BLaER1 (cell line): Measurements from ENCODE around the gene MRGPRF.
"Not testable (repeated sequence)": the region's sequence is repeated elsewhere in the genome, so short reads cannot be mapped to it uniquely, and the experiment has no call there.

Source experiments
- H3K27ac ChIP-seq: shearing (Covaris generic); formaldehyde crosslinking; 2 replicates; pipeline ENCODE4 v1.8.1; 2022
- H3K27me3 ChIP-seq: shearing (Covaris generic); formaldehyde crosslinking; 2 replicates; pipeline ENCODE4 v1.8.1; 2022
- H3K36me3 ChIP-seq: shearing (Covaris generic); formaldehyde crosslinking; 2 replicates; pipeline ENCODE4 v1.8.1; 2022
- H3K4me1 ChIP-seq: shearing (Covaris generic); formaldehyde crosslinking; 2 replicates; pipeline ENCODE4 v1.8.1; 2022
- H3K4me2 ChIP-seq: shearing (Covaris generic); formaldehyde crosslinking; 2 replicates; pipeline ENCODE4 v1.8.1; 2022
- H3K4me3 ChIP-seq: shearing (Covaris generic); formaldehyde crosslinking; 2 replicates; pipeline ENCODE4 v1.8.1; 2022
- H3K9ac ChIP-seq: shearing (Covaris generic); formaldehyde crosslinking; 2 replicates; pipeline ENCODE4 v1.8.1; 2022
- H3K9me3 ChIP-seq: shearing (Covaris generic); formaldehyde crosslinking; 2 replicates; pipeline ENCODE4 v1.8.1; 2022
- H4K20me1 ChIP-seq: shearing (Covaris generic); formaldehyde crosslinking; 2 replicates; pipeline ENCODE4 v1.8.1; 2022
- Cebpa-rat ChIP-seq: shearing (Covaris generic); IDR thresholded peaks from 2 replicates; pipeline ENCODE4 v1.8.1; 2022

MRGPRF gene

DNA sequence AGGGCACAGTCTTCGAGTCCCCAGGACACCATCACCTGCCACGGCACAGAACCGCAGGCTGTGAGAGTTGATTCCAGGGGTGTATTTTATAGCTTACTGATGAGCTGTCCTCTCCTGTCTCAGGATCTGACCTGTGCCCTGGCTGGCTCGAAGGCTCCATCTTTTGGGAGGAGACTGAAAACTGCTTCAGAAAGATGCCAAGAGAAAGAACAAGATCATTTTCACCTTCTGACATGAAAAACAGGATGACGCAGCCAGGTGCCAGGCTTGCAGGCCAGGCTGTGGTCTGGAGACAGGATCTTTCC lies 34.5 kb downstream of the MRGPRF start:
- Histone ChIP-seq H3K27me3 (peaks cover 16% of the 10 kb centered on the region; the same call in 1 of the 2 replicates), H4K20me1 (peaks cover 36% of the 10 kb centered on the region), H3K27ac (no peak overlapping the region), H3K4me1 (peaks cover 32% of the 10 kb centered on the region), H3K4me2 (peak overlapping the region; percentile 95), H3K9ac (no peak overlapping the region), H3K36me3 (no peaks in the 10 kb centered on the region), H3K4me3 (no peak overlapping the region), H3K9me3 (peaks cover 12% of the 10 kb centered on the region)
- no peak for TF ChIP-seq Cebpa-rat

DNA sequence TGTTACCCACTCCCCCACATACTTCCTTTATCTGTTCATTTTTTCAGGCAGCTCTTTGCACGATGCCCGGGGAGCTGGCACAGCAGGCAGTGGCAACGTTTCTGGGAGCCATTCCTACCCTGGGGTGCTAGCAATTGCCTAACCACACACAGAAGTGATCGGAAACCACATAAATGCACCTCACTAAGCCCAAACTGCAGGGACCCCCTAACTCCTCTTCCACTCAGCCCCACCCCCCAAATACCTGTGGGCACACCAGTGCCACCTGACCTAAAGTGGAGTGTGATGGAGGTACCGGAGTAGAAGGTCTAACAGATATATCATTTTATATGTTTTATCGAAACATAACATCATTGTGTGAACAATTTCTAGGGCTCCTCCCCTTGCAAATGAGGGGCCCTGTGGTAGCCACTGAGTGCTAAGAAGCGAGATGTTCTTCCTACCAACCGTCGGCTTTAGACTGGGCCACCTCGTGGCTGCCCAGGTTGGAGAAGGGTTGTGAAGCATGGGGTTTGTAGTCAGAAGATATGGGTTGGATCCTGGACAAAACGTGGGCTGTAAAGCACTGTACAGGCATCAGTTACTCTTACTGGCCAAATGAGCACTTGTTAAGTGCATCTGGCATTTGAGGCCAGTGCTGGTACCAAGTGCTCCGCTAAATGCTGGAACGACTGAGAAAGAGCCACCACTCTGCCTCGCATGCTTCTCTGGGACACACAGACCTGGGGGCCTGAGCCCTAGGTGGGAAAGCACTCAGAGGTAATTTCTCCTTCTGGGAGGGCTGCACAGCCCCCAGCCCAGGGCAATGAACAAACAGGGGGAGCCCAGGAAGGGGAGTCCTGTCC lies 35.0 kb downstream of the MRGPRF start:
- peaks cover 12% of the 10 kb centered on the region for H3K9me3 ChIP-seq
- peaks cover 32% of the 10 kb centered on the region for H3K4me1 ChIP-seq
- H3K27me3 ChIP-seq = peaks cover 16% of the 10 kb centered on the region; the same call in 1 of the 2 replicates
- H3K4me2 ChIP-seq = peak overlapping the region; percentile 95
- H3K27ac ChIP-seq = no peak overlapping the region
- H3K4me3 ChIP-seq = no peak overlapping the region
- peaks cover 36% of the 10 kb centered on the region for H4K20me1 ChIP-seq
- TF ChIP-seq Cebpa-rat = no peak
- H3K36me3 ChIP-seq = no peaks in the 10 kb centered on the region
- H3K9ac ChIP-seq = no peak overlapping the region

DNA sequence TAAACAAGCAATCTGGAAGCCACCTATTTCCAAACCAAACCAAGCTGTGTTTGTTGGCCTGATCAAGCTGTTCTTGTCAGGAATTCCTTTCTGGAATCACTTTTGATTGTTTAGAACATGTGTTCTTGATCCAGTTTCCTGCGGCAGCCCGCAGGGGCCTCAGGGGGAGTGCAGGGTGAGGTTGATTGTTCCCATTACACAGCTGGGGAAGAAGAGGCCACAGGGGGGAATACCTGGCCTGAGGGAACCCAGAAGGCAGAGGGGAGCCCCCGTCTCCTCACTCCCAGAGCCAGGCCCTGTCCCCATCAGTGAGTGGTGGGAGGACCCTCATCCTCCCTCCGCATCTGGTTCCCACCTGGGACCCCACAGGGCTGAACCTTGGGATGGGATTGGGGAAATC lies 36.5 kb downstream of the MRGPRF start:
- H4K20me1 ChIP-seq = peaks cover 36% of the 10 kb centered on the region
- H3K9me3 ChIP-seq = peaks cover 2% of the 10 kb centered on the region; the same call in 1 of the 2 replicates
- no peak overlapping the region for H3K4me3 ChIP-seq
- peaks cover 16% of the 10 kb centered on the region; the same call in 1 of the 2 replicates for H3K27me3 ChIP-seq
- H3K36me3 ChIP-seq = no peaks in the 10 kb centered on the region
- no peak overlapping the region for H3K27ac ChIP-seq
- no peak overlapping the region for H3K4me2 ChIP-seq
- no peak overlapping the region for H3K9ac ChIP-seq
- peaks cover 32% of the 10 kb centered on the region for H3K4me1 ChIP-seq
- no peak for TF ChIP-seq Cebpa-rat

DNA sequence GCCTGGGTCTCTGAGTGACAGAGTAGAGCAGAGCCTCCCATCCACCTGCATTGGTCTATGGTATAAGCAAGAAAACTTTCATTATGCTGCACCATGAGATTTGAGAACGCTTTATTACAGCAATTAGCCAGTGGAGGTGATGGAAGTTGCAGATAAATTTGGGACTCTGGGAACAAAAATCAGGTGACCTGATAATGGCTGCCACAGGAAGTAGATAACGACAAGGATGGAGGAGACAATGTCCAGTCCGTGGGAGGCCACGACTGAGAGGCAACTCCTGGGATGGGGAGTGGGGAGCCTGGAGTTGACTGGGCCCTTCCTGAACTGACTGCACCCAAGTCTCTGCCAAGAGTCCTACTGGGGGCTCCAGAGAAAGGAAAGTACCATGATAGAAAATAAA lies 37.0 kb downstream of the MRGPRF start:
- Histone ChIP-seq H3K9me3 (no peaks in the 10 kb centered on the region), H3K4me3 (no peak overlapping the region), H3K27ac (no peak overlapping the region), H3K4me1 (peaks cover 32% of the 10 kb centered on the region), H4K20me1 (peaks cover 36% of the 10 kb centered on the region), H3K4me2 (no peak overlapping the region), H3K27me3 (peaks cover 16% of the 10 kb centered on the region; the same call in 1 of the 2 replicates), H3K36me3 (no peaks in the 10 kb centered on the region), H3K9ac (no peak overlapping the region)
- TF ChIP-seq Cebpa-rat = no peak

DNA sequence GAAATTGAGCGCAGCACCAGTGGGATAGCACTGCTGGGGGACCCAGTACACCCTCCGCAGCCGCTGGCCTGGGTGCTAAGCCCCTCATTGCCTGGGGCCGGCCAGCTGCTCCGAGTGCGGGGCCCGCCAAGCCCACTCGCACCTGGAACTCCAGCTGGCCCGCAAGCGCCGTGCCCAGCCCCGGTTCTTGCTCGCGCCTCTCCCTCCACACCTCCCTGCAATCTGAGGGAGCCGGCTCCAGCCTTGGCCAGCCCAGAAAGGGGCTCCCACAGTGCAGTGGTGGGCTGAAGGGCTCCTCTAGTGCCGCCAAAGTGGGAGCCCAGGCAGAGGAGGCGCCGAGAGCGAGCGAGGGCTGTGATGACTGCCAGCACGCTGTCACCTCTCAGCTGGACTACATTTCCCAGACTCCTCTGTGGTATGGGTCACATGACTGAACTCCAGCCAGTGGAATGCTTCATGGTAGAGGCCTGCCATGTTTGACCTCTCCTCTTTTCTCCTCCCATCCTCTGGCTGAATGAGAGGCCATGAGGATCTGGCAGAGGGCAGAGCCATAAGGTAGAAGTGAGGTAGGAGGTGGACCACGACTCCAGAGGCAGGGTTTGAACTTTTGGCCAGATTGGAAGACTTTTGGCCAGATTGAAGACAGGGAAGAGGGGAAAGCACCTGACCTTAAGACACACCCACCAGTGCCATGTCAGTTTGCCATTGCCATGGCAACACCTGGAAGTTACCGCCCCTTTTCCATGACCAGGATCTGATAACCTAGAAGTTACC lies 38.4 kb downstream of the MRGPRF start:
- H3K4me1 ChIP-seq = peaks cover 19% of the 10 kb centered on the region
- H3K9ac ChIP-seq = no peak overlapping the region
- TF ChIP-seq Cebpa-rat = no peak
- H3K27me3 ChIP-seq = peaks cover 12% of the 10 kb centered on the region; the same call in 1 of the 2 replicates
- peaks cover 24% of the 10 kb centered on the region for H4K20me1 ChIP-seq
- no peaks in the 10 kb centered on the region for H3K36me3 ChIP-seq
- no peak overlapping the region for H3K4me2 ChIP-seq
- no peak overlapping the region for H3K4me3 ChIP-seq
- no peak overlapping the region for H3K27ac ChIP-seq
- no peaks in the 10 kb centered on the region for H3K9me3 ChIP-seq

DNA sequence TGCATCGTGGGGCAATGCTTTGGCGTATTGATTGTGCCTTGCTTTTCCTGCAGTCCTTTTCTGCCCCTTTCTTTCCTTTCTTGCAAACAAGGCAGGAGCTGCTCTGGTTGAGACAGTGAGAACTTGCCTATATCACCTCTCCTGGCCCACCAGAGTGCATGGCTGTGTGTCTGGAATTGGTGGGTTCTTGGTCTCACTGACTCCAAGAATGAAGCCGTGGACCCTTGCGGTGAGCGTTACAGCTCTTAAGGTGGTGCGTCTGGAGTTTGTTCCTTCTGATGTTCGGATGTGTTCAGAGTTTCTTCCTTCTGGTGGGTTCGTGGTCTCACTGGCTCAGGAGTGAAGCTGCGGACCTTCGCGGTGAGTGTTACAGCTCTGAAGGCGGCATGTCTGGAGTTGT lies 39.3 kb downstream of the MRGPRF start:
- H3K36me3 ChIP-seq, H3K27ac ChIP-seq, H3K4me3 ChIP-seq, H3K9ac ChIP-seq, H3K4me2 ChIP-seq, H3K9me3 ChIP-seq, H3K4me1 ChIP-seq: not testable (repeated sequence)
- H3K27me3 ChIP-seq = peaks cover 12% of the 10 kb centered on the region; the same call in 1 of the 2 replicates
- H4K20me1 ChIP-seq = peaks cover 15% of the 10 kb centered on the region

DNA sequence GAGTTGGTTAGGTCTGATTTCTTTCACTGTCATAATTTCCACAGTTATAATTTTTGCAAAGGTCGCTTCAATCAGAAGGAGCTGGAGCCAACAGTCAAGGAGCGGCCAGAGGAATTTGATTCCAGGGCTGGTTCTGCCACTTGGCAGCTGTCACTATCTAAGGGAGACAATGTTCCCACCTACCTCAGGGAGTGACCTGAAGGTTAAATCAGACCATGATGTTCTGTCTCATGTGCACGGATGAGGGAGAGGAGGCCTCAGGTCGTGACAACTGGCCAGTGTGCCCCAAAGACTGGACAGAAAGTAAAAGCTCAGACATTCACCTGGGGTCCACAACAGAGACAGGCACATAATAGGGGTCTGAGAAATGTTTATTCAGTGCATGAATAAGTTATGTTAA lies 39.8 kb downstream of the MRGPRF start:
- Histone ChIP-seq H3K27ac (no peak overlapping the region), H3K36me3 (no peaks in the 10 kb centered on the region), H3K27me3 (0 out of 2 replicates have a peak, but pooled peaks cover 10% of the 10 kb centered on the region), H3K9ac (no peak overlapping the region), H3K4me3 (no peak overlapping the region), H3K4me2 (no peak overlapping the region), H3K9me3 (no peaks in the 10 kb centered on the region), H3K4me1 (peaks cover 5% of the 10 kb centered on the region), H4K20me1 (peaks cover 10% of the 10 kb centered on the region)
- no peak for TF ChIP-seq Cebpa-rat

DNA sequence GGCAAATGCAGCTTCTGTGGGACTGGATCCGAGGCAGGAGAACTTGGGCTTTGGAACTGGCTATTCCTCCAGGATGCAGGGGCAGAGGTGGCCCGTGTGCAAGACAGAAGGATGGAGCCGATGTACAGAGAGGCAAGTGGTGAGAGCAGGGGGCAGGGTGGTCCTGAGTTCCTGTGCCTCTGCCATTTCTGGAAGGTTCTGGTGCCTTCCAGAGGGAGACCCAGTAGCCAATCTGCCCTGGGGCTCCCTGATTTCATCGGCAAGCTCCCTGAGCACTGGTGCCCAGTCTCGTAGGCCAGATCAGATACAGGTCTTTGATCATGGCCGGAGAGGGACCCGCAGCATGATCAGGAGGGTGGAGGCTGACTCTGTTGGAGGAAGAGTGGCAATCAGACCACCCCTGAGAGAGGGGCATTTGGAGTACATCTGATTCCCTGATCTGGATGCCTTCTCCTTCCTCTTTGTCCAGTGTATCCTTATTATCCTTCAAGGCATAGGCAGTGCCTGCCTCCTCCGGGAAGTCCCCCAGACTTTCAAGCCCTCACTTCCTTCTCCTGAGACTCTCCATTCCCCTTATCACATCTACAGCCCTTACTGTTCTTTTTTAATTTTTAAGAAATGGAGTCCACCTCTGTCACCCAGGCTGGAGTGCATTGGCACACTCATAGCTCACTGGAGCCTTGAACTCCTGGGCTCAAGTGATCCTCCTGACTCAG lies 42.0 kb downstream of the MRGPRF start:
- H3K27me3 ChIP-seq = no peaks in the 10 kb centered on the region
- H3K4me2 ChIP-seq = no peak overlapping the region
- no peak overlapping the region for H3K4me3 ChIP-seq
- no peaks in the 10 kb centered on the region for H4K20me1 ChIP-seq
- H3K9ac ChIP-seq = no peak overlapping the region
- H3K4me1 ChIP-seq = no peaks in the 10 kb centered on the region
- no peak for TF ChIP-seq Cebpa-rat
- H3K36me3 ChIP-seq = no peaks in the 10 kb centered on the region
- no peaks in the 10 kb centered on the region for H3K9me3 ChIP-seq
- H3K27ac ChIP-seq = no peak overlapping the region

DNA sequence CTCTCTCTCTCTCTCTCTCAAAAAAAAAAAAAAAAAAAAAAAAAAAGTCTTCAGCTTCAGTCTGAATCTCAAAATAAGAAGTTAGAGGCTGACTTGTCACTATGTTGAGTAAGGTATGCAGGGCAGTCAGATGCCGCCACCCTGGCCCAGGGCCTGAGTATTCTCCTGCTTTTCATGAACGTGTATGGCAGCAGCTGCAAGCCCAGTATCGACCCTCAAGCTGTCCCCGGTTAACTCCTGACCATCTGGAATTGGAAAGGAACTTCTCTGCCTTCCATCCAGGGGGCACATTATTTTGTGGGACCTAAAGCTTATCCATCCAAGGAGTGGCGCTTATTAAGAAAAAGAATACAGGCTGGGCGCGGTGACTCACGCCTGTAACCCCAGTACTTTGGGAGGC lies 43.7 kb downstream of the MRGPRF start:
- no peak for TF ChIP-seq Cebpa-rat
- no peaks in the 10 kb centered on the region for H3K27me3 ChIP-seq
- no peaks in the 10 kb centered on the region for H3K9me3 ChIP-seq
- H3K36me3 ChIP-seq = no peaks in the 10 kb centered on the region
- no peak overlapping the region for H3K4me3 ChIP-seq
- no peak overlapping the region for H3K4me2 ChIP-seq
- H3K27ac ChIP-seq = no peak overlapping the region
- H3K4me1 ChIP-seq = no peaks in the 10 kb centered on the region
- no peaks in the 10 kb centered on the region for H4K20me1 ChIP-seq
- H3K9ac ChIP-seq = no peak overlapping the region
